Fibroblast of upper back skin (primary cell): ENCODE results near the gene GANC.

ENCODE experiments used
- DNase-seq: peaks from one replicate; pipeline ENCODE4 v3.0.0-alpha.2; 2013

The GANC gene

GRCh38 chr15:42385980-42386700 lies 113.1 kb downstream of the GANC start:
- DNase-seq = no peak

GRCh38 chr15:42387603-42388002 lies 114.6 kb downstream of the GANC start:
- DNase-seq = no peak

DNA sequence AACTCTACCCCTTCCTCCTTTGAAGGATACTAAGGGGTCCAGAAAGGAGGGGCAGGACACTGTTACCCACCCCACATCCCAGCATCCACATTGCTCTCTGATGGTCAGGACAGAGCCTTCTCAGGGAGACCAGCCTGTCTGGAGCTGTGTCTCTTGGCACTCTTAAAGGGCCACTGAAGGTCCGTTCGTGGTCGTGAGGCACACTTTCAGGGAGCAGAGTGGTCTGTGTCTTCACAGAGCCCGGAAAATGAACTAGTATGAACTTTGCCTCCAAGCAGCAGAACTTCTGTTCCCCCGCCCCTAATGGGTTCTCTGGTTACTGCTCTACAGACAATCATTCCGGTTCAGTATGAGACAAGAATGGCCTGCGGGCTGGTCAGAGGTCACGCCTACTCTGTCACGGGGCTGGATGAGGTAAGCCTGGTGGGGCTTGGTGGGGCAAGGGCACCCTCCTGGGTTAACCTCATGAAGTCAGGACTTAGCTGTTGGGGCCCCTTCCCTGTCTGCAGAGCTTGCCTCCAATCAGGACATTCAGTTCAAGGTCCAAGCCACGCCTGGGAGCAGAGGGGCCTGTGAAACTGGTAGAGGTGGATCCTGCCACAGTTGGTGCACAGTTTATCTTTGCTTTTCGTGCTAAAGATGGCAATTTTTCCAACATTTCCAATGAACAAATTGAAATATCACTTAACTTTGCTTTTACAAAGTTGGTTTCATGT lies 119.5 kb downstream of the GANC start:
- DNase-seq = no peak

DNA sequence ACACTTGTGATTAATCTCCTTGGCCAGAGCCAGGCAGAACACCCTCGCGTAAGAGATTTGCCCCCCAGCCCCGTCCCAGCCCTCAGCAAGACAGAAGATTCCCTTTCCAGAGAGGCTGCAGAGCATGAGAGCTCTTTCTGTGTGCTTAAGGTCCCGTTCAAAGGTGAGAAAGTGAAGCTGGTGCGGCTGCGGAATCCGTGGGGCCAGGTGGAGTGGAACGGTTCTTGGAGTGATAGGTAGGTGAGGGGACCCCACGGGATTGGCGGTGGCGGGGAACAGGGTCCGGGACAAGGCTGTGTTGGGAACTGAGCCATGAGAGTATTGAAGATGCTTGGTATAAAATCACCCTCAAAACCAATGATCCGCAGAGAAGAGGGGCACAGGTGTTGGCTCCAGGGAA lies 121.1 kb downstream of the GANC start:
- DNase-seq = no peak

DNA sequence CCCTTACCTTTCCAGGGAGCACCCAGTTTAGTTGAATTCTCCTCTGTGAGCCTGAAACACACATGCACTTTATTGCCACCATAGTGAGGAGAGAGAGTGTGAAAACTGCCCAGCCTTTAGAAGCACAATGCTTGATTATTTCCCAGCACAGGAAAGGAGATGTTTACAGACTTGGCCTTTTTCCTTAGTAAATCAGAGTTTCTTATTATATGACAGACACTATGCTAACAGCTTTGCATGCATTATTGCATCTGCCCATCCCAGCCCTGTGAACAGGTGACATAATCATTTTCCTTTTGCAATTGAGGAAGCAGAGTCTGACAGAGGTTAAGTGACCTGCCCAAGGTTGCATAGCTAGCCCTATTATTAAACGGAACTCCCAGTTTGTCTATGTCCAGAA lies 122.8 kb downstream of the GANC start:
- no peak for DNase-seq

DNA sequence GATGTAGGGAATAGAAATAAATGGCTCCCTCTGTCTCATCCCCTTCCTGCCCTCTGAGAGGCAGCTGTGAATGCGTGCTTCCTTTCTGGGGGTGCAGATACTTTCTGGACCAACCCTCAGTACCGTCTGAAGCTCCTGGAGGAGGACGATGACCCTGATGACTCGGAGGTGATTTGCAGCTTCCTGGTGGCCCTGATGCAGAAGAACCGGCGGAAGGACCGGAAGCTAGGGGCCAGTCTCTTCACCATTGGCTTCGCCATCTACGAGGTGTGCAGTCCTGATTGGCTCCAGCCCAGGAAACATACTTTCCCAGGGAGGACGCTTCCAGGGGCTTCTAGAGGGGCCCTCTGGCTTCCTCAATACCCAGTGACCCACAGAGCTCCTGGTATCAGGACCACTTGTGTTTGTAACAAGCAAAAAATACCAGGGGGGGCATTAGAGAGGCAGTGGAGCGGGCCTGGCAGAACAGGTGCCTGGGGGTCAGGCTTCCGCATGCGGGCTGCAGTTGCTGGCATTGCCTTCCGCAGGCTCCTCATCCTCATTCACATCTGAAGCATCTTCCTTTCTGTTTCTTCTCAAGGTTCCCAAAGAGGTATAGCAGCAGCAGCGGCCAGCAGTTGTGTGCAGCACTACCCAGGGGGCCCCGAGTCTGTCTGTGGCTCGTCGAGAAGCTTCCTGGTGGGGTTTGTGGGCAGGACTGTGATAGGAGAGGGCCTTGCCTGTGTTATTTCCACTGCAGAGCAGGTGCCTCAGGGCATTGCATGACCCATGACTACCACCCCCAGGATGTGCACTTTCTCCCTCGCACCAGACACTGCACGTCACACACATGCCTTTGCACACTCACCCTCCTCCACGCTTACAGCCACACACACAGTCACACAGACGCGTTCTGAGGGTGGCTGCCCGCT lies 128.8 kb downstream of the GANC start:
- DNase-seq = no peak

GRCh38 chr15:42402455-42403205 lies 129.6 kb downstream of the GANC start:
- no peak for DNase-seq

DNA sequence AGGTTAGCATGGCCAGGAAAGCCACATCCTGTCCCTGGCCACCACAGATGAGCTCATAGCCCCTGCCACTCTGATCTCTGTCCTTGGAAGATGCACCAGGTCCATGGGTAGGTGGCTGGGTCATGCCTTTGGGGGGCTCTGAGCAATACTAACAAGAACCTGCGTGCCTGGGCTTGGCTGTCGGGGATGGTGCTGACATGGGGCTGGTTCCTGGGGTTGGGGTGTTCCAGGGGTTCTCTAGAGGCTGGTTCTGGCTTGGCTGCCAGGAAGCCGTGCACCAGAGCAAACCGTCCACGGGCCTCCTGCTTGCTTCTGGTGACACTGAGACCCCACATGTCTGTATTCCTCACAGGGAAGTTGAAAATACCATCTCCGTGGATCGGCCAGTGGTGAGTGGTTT lies 130.4 kb downstream of the GANC start:
- DNase-seq = no peak

DNA sequence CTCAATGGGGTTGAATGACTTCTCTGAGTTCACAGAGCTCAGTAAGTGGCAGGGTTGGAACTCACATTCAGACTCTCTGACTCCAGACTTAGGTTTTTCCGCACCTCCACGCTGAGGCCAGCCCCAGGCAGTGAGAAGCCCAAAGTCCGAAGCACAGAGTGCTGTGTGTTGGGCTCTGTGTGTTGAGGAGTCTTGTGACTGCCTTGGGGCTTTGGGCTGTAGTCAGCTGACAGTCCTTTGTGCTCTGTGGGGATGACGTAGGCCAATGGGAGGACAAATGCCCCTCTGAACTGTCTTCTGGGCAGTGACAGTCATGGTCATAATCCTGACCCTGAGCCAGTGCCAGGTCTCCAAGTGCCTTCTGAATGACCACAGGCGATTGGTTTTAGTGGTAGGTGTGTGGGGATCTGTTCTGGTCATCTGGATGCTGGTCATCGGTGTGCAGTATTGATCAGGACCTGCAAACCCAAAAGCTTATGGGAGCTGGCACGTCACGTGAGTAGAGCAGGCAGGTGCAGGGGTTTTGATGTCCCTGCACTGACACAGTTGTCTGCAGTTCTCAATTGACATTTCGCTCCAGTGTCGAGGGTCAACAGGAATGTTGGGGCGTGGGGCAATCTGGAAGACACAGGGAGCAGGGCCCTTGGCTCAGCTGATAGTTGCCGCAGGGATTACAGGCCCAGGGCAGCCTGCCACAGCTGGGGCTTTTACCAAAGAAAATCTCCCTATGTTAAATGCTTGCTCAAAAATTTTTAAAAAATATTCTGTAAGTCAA lies 131.6 kb downstream of the GANC start:
- DNase-seq = no peak

DNA sequence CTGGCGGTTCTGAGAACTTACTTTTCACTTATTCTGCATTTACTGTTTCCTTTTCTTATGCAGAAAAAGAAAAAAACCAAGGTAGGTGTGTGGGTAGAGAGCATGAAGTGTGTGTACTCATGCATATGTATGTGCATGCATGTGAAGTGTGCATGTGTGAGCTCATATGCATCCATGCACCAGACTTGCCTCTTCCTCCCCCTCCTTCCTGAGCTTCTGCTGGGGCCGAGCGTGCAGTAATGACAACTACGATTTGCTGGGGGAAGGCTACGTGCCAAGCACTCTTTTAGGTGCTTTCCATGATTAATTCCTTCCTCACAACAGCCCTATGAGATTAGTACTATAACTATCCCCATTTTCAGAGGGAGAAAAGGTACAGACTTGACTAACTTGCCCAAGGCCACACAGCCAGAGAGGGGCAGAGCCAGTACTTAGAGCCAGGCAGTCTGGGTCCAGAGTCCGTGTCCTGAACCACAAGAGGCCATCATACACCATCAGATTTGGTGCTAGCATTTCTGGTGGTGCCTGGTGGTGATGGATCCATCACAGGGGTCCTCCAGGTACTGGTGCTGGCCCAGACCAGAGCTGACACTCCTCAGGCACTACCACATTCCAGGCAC lies 133.0 kb downstream of the GANC start:
- no peak for DNase-seq
